HepG2 (cell line): ENCODE data around the gene SLC7A10. TPM values are rescaled to one million over a fixed set of nuclear protein-coding genes. Genes with fewer than 3 reads are reported as not detected.

ENCODE experiments used
- ASH2L ChIP-seq: fragments of 300-600, 200-600 bp; sonication (generic); IDR thresholded peaks from 2 replicates; pipeline ENCODE4 v1.7.0; 2017; ENCODE audit warnings: low read depth, mild to moderate bottlenecking, moderate library complexity, mixed read lengths, low read length; ENCODE audit not compliant: insufficient read length
- KLF13 ChIP-seq: sonication (generic); formaldehyde crosslinking; IDR thresholded peaks from 2 replicates; pipeline ENCODE4 v1.4.0; 2020; ENCODE audit warnings: mild to moderate bottlenecking, missing genetic modification reagents
- TAF1 ChIP-seq: sonication (generic); formaldehyde crosslinking; IDR thresholded peaks from 2 replicates; pipeline ENCODE4 v1.4.0; 2020; ENCODE audit warnings: missing genetic modification reagents
- ZMYM3 ChIP-seq: sonication (generic); formaldehyde crosslinking; IDR thresholded peaks from 2 replicates; pipeline ENCODE4 v1.5.1; 2020; ENCODE audit warnings: mild to moderate bottlenecking, missing genetic modification reagents
- ZNF160 ChIP-seq: sonication (generic); formaldehyde crosslinking; IDR thresholded peaks from 2 replicates; pipeline ENCODE4 v1.8.0; 2022; ENCODE audit warnings: mild to moderate bottlenecking, inconsistent platforms, missing genetic modification reagents
- ZNF362 ChIP-seq: sonication (generic); formaldehyde crosslinking; IDR thresholded peaks from 2 replicates; pipeline ENCODE4 v1.4.0; 2020; ENCODE audit warnings: missing genetic modification reagents, mild to moderate bottlenecking, borderline replicate concordance
- ZNF646 ChIP-seq: sonication (generic); formaldehyde crosslinking; IDR thresholded peaks from 2 replicates; pipeline ENCODE4 v1.9.0; 2021; ENCODE audit warnings: mild to moderate bottlenecking, missing genetic modification reagents
- ZNF672 ChIP-seq: sonication (generic); formaldehyde crosslinking; IDR thresholded peaks from 2 replicates; pipeline ENCODE4 v1.8.1; 2022; ENCODE audit warnings: missing genetic modification reagents
- polyA plus RNA-seq, 8 experiments: library from polyadenylated mRNA; depleted of rRNA in 3 of 8; stranded (reverse) in 7 of 8; unstranded in 1 of 8; fragments of >200 nt; fragmentation: Illumina TruSeq in 4 of 8; extraction: Trizol in 4 of 8; gene quantifications; 2 replicates each; pipeline versions ENCODE4 v1.2.1 to v1.2.3, GENCODE V29; 2011 to 2016; ENCODE audit warnings: low read depth in 4 of 8, missing spikeins in 1 of 8, mixed read lengths in 1 of 8; ENCODE audit not compliant: insufficient read depth in 1 of 8
- total RNA-seq, 5 experiments: library from RNA; depleted of rRNA; stranded (reverse); fragments of >200 nt; fragmentation: Illumina TruSeq; extraction: Trizol; gene quantifications; 2 replicates each; pipeline ENCODE4 v1.2.3, GENCODE V29; 2016; ENCODE audit warnings: low read depth in 1 of 5
- TF ChIP-seq, protein P1 (sequence below): sonication (generic); formaldehyde crosslinking; IDR thresholded peaks from 2 replicates; pipeline ENCODE4 v1.9.0; 2021; ENCODE audit warnings: missing genetic modification reagents, borderline replicate concordance
- TF ChIP-seq, protein P2 (sequence below), 2 experiments: fragments of 450-650 bp in 1 of 2; sonication (generic) in 1 of 2; formaldehyde crosslinking; IDR thresholded peaks; 2 replicates each; pipeline versions ENCODE4 v1.5.0 to v1.8.0; 2020 to 2022; ENCODE audit warnings: mild to moderate bottlenecking in 1 of 2, missing genetic modification reagents in 1 of 2
- TF ChIP-seq, protein P3 (sequence below): sonication (generic); formaldehyde crosslinking; IDR thresholded peaks from 2 replicates; pipeline ENCODE4 v1.4.0; 2020; ENCODE audit warnings: missing genetic modification reagents

The SLC7A10 gene
- total and polyA plus RNA-seq, 2 of the 13 experiments (the other 11 are each of a cell fraction or from before 2014, with no cell fraction given): 1.1 to 2.2 TPM

- TF ChIP-seq, protein P1, sequence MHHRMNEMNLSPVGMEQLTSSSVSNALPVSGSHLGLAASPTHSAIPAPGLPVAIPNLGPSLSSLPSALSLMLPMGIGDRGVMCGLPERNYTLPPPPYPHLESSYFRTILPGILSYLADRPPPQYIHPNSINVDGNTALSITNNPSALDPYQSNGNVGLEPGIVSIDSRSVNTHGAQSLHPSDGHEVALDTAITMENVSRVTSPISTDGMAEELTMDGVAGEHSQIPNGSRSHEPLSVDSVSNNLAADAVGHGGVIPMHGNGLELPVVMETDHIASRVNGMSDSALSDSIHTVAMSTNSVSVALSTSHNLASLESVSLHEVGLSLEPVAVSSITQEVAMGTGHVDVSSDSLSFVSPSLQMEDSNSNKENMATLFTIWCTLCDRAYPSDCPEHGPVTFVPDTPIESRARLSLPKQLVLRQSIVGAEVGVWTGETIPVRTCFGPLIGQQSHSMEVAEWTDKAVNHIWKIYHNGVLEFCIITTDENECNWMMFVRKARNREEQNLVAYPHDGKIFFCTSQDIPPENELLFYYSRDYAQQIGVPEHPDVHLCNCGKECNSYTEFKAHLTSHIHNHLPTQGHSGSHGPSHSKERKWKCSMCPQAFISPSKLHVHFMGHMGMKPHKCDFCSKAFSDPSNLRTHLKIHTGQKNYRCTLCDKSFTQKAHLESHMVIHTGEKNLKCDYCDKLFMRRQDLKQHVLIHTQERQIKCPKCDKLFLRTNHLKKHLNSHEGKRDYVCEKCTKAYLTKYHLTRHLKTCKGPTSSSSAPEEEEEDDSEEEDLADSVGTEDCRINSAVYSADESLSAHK (CRISPR knock-in tag): no peak
- TF ChIP-seq ZNF362 (CRISPR knock-in tag): peak; percentile 25; the same call in 1 of the 2 replicates
- TF ChIP-seq ZNF160 (CRISPR knock-in tag): peak; percentile 54
- no peak for TF ChIP-seq KLF13 (CRISPR knock-in tag)
- TF ChIP-seq, protein P2, sequence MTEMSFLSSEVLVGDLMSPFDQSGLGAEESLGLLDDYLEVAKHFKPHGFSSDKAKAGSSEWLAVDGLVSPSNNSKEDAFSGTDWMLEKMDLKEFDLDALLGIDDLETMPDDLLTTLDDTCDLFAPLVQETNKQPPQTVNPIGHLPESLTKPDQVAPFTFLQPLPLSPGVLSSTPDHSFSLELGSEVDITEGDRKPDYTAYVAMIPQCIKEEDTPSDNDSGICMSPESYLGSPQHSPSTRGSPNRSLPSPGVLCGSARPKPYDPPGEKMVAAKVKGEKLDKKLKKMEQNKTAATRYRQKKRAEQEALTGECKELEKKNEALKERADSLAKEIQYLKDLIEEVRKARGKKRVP (CRISPR knock-in tag; IDR thresholded peaks at IDR 0.05): peak in 1 of 2 experiments; percentile 55; a peak in 1 of 4 replicates
- peak; percentile 85 for TF ChIP-seq ASH2L
- no peak for TF ChIP-seq ZNF646 (CRISPR knock-in tag)
- peak; percentile 68; the same call in 1 of the 2 replicates for TF ChIP-seq ZMYM3 (CRISPR knock-in tag)
- TF ChIP-seq, protein P3, sequence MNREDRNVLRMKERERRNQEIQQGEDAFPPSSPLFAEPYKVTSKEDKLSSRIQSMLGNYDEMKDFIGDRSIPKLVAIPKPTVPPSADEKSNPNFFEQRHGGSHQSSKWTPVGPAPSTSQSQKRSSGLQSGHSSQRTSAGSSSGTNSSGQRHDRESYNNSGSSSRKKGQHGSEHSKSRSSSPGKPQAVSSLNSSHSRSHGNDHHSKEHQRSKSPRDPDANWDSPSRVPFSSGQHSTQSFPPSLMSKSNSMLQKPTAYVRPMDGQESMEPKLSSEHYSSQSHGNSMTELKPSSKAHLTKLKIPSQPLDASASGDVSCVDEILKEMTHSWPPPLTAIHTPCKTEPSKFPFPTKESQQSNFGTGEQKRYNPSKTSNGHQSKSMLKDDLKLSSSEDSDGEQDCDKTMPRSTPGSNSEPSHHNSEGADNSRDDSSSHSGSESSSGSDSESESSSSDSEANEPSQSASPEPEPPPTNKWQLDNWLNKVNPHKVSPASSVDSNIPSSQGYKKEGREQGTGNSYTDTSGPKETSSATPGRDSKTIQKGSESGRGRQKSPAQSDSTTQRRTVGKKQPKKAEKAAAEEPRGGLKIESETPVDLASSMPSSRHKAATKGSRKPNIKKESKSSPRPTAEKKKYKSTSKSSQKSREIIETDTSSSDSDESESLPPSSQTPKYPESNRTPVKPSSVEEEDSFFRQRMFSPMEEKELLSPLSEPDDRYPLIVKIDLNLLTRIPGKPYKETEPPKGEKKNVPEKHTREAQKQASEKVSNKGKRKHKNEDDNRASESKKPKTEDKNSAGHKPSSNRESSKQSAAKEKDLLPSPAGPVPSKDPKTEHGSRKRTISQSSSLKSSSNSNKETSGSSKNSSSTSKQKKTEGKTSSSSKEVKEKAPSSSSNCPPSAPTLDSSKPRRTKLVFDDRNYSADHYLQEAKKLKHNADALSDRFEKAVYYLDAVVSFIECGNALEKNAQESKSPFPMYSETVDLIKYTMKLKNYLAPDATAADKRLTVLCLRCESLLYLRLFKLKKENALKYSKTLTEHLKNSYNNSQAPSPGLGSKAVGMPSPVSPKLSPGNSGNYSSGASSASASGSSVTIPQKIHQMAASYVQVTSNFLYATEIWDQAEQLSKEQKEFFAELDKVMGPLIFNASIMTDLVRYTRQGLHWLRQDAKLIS (CRISPR knock-in tag): no peak
- TF ChIP-seq ZNF672 (CRISPR knock-in tag): no peak
- peak; percentile 92 for TF ChIP-seq TAF1 (CRISPR knock-in tag)
These were observed 48.8 kb downstream of the SLC7A10 start (continued) for GRCh38 chr19:33176670-33177416.
